HS-27A (cell line): Measurements from ENCODE around the gene PRAMEF11.
"Not testable (repeated sequence)": the region's sequence is repeated elsewhere in the genome, so short reads cannot be mapped to it uniquely, and the experiment has no call there.

Source experiments
- DNase-seq: peaks from one replicate; pipeline ENCODE4 v3.0.0-alpha.2; 2012; ENCODE audit warnings: low read depth, missing footprints

PRAMEF11 gene

DNA sequence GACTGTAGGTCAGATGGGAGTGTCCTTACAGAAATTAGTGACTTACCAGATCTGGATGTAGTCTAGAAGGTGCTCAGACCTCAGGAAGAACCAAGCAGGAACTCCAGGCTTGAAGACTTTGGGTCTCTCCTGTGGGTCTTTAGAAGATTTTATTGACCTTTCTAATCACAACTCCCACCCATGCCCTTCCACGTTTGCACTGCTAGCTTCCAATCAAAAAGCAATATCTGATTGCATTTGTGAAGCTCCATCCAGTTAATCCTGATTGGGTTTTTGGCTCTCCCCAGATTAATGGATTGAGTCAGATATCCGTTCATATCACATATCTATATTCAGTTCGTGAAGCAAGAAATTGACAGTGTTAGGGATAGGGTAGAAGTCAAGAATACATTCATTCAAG, at the start of gene PRAMEF11:
TSS of gene PRAMEF11 (minus strand) at position 101 of the 400 bp plus-strand sequence. CDS start 2,621 bp downstream, outside the sequence.
- not testable (repeated sequence) for DNase-seq

DNA sequence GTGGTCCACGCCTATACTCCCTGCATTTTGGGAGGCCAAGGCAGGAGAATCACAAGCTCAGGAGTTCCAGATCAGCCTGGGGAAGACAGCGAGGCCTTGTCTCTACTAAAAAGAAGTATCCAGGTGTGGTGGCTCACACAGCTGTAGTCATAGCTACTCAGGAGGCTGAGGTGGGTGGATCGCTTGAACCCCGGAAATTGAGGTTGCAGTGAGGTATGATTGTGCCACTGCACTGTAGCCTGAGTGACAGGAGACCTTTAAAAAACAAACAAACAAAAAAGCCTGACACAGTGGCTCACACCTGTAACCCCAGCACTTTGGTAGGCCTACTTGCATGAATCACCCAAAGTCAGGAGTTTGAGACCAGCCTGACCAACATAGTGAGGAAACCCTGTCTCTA, 47.2 kb upstream of the PRAMEF11 start:
- DNase-seq, result not testable (repeated sequence)

DNA sequence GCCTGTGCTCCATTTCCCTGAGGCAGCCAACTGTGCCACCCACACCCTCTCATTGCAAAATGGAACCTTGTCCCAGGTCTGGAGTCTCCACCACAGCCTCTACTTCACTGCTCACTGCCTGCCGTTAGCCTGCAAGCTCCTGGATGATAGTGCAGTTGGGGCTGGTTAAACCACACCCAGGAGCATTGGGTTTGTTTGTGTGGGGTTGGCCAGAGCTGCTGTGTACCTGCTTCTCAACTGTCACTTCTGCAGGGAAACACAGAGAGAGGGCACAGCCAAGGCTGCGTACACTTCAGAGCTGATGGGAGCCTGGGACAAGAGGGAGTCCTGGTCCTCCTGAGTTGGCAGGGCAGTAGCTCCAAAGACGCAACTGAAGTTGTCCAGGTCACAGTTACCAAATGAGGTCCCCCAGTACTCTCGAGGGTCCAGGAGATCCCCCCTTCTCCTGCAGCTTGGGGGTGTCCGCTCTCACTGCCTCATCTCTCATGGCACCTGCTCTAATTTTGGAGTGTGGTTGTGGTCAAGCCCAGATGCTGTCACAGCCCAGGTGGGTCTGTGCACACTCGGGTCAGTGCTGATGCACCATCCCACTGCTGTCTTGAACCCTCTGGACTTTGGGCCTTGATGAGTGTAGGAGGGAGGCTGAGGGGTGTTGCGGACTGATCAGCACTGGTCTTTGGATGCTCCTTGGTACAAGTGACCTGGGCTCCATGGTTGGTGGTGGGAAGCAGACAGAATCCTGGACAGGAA, 32.1 kb upstream of the PRAMEF11 start:
- DNase-seq, result not testable (repeated sequence)

DNA sequence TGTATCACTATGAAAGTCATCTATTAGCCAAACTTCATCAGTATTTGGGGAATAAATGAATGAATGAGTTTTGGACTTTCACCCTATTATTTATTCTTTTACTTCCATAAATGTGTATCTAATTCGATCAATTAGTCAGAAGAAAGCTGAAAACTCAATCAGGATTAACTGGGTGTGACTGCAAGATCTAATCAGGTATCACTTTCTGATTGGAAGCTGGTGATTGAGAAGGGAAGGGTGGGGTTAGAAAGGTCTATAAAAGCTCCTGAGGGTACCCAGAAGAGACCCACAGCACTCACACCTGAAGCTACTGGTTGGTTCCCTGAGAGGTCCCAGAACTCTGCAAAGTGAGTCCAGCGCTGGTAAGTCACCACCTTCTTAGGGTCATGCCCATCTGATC, 25.6 kb upstream of the PRAMEF11 start, which contains the start of gene PRAMEF2:
TSS of gene PRAMEF2 (plus strand) at position 301 of the 400 bp plus-strand sequence. CDS start 1,924 bp downstream, outside the sequence.
- not testable (repeated sequence) for DNase-seq

DNA sequence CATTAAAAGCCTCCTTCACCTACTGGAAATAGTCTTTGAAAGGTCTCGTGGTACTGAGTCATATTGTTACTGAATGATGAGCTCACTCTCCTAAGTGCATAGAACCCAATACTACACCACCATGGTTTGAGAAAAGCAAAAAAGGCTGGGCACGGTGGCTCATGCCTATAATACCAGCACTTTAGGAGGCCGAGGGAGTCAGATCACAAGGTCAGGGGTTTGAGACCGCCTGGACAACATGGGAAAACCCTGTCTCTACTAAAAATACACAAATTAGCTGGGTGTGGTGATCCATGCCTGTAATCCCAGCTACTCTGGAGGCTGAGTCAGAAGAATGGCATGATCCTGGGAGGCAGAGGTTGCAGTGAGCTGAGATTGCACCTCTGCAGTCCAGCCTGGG, 20.6 kb upstream of the PRAMEF11 start:
- peak; percentile 94 for DNase-seq

DNA sequence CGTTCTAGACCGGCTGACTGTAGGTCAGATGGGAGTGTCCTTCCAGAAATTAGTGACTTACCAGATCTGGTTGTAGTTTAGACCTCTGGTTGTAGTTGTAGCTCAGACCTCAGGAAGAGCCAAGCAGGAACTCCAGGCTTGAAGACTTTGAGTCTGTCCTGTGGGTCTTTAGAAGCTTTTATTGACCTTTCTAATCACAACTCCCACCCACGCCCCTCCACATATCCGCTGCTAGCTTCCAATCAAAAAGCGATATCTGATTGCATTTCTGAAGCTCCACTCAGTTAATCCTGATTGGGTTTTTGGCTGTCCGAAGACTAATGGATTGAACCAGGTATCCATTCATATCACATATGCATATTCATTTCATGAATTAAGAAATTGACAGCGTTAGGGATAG, 17.4 kb upstream of the PRAMEF11 start, which contains the start of gene HNRNPCL1:
TSS of gene HNRNPCL1 (minus strand) at position 101 of the 400 bp plus-strand sequence. CDS start 431 bp downstream, outside the sequence.
- not testable (repeated sequence) for DNase-seq

DNA sequence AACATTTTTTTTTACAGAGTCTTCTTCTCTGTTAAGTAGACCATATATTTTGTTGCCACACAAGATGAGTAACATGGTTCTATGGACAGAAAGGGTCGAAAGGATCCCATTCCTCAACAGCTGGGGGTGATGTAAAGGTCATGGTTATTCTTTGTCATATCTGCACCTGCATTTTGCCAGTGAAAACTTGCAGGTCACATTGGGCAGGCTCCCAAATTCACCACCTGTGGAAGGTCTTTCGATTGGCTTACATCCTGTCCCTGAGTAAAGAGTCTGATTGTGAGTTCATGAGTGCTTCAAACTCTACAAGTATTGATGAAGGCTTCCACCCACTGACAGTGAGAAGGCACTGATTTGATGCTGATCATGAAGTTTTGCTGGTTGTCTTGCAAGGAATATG, 2.0 kb upstream of the PRAMEF11 start:
- not testable (repeated sequence) for DNase-seq

DNA sequence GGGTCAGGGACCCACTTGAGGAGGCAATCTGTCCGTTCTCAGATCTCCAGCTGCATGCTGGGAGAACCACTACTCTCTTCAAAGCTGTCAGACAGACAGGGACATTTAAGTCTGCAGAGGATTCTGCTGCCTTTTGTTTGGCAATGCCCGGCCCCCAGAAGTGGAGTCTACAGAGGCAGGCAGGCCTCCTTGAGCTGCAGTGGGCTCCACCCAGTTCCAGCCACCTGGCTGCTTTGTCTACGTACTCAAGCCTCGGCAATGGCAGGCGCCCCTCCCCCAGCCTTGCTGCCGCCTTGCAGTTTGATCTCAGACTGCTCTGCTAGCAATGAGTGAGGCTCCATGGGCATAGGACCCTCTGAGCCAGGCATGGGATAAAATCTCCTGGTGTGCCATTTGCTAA, 12.1 kb downstream of the PRAMEF11 start:
- DNase-seq, result not testable (repeated sequence)

DNA sequence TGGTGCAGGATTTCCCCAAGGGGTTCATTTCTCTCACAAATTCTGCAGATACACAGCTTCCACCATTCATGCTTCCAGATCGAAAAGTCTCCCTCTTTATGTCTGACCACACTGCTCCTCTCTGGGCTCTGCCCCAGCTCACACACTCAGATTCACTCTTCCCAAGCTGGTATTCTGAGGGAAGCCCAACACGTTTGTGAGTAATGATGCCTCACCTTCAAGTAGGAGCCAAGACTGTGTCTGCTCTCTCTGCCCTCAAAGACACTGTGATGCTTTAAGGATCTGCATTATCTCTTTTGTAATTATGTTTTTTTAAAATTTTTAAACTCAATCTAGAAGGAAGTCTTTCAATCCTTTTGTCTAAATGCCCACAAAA, 19.8 kb downstream of the PRAMEF11 start:
- DNase-seq, result no peak

DNA sequence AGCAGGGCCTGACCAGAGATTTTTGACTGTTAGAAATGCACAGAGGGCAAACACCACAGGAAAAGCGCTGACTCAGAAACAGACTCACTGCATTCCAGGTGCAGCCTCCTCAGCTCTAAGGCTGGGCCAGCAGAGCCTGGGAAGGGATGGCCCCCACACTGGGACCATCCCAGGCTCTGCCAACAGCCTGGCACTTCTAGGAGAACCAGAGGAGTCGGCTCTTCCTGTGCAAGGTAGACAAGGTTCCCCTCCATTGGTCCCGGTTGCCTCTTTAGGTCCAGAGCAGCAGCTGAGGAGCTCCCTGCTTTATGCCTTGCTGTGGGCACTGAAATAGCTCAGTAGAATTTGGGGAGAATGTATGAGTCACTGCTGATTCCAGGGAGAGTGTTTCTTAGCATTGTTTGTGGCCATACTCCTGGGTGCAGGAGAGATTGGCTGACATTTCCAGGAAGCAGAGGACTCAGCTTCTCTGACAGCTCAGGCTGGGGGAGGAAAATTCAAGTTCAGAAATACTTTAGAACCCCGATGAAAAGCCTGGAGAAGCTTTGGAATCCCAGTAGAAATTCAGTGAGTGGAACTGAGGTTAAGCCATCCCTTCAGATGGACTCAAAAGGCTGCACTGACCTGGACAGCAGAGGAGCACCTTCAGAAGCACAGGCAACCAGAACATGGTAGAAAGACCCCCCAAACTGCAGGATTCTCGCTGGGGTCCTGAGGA, 20.4 kb downstream of the PRAMEF11 start:
- peak; percentile 81 for DNase-seq

DNA sequence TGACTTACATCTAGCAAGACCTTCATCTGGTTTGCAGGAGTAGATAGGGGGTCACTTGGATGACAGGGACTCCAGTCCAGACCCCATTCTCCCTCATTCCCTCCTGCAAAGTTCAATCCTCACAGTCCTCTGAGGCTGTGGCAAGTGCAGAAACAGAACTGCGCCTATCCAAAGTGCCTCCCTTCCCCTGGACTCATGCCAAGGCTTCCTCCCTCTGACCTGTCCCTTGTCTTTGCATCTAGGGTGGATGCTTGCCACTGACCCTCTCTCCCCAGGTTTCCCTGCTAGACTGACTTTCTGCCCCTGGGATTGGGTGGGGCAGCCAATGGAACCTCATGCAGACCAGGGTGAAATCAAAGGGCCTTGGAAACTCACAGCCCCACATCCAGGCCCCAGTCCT, 21.3 kb downstream of the PRAMEF11 start:
- DNase-seq, result no peak

DNA sequence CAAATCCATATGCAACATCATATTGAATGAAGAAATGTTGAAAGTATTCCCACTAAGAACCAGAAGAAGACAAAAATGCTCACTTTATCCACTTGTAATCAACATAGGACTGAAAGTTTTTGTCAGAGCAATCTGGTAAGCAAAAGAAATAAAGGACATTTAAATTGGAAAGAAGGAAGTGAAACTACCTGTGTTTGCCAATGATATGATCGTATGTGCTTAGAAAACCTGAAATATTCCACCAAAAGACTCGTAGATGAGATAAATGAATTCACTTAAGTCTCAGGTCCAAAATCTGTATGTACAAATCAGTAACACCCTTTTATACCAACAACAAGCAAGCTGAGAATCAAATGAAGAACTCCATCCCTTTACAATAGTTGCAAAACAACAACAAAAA, 31.5 kb downstream of the PRAMEF11 start:
- DNase-seq, result no peak

DNA sequence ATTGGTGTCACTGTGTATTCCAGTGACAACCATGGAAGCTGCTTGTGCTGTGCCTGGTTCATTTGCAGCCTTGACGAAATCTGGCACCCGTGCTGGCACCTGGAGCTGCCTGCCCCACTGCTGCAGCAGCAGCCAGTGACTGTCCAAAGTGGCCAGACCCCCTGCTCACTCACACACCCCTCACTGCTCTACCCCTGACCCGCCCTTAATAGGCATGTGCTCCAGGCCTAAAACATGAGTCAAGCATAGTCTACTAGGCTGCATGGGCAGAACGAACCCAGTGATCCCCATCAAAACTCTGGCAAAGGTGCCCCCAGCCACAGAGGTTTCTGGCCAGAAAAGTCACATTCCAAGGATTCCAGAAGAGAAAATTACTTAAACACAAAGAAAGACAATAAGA, 32.3 kb downstream of the PRAMEF11 start:
- DNase-seq, result no peak

DNA sequence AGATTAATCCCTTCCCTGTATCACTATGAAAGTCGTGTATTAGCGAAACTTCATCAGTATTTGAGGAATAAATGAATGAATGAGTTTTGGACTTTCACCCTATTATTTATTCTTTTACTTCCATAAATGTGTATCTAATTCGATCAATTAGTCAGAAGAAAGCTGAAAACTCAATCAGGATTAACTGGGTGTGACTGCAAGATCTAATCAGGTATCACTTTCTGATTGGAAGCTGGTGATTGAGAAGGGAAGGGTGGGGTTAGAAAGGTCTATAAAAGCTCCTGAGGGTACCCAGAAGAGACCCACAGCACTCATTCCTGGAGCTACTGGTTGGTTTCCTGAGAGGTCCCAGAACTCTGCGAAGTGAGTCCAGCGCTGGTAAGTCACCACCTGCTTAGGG, 40.1 kb downstream of the PRAMEF11 start, which contains the start of gene PRAMEF1:
TSS of gene PRAMEF1 (plus strand) at position 301 of the 400 bp plus-strand sequence. CDS start 1,831 bp downstream, outside the sequence.
- DNase-seq, result not testable (repeated sequence)

DNA sequence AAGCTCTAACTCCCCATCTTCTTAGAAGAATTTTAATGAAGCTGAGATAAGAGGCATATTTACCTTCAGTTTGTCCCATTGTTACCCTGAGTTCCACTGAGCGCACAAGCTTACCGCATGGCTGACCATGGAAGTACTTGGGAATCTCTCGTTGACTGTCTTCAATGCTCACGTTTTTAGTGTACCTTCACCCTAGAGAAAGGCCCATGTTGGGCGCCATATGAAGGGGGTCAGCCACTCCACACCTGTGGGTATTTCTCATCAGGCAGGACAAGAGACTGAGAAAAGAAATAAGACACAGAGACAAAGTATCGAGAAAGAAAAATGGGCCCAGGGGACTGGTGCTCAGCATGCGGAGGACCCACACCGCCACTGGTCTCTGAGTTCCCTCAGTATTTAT, 46.5 kb downstream of the PRAMEF11 start:
- not testable (repeated sequence) for DNase-seq

DNA sequence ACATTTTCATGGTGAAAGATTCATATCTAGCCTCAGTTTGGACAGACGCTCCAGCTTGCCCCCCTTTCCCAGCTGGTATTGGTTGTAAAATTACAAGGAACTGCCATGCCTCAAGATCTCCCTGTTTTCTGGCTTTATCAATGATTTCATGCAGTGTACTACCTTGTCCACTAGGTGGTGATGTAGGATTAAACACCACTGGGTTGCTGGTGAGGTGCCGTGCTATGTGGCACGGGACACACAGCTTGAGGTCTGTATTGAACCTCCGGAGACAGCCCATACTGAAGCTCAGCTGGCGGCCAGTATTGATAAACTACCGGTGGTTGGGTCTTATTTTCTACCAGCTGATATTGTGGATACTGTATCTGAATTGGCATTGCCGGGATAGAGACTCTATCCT, 47.4 kb downstream of the PRAMEF11 start:
- peak; percentile 20 for DNase-seq

DNA sequence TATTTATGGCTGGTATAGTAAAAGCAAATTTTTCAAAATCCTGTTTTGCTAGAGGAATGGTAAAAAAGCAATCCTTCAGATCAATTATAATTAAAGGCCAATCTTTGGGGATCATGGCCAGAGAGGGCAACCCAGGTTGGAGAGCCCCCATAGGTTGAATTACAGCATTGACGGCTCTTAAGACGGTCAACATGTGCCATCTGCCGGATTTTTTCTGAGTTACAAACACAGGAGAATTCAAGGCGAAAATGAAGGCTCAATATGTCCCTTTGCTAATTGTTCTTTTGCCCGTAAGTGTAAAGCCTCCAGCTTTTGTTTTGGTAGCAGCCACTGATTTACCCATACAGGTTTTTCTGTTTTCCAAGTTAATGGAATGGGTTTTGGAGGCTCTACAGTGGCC, 49.7 kb downstream of the PRAMEF11 start:
- not testable (repeated sequence) for DNase-seq

DNA sequence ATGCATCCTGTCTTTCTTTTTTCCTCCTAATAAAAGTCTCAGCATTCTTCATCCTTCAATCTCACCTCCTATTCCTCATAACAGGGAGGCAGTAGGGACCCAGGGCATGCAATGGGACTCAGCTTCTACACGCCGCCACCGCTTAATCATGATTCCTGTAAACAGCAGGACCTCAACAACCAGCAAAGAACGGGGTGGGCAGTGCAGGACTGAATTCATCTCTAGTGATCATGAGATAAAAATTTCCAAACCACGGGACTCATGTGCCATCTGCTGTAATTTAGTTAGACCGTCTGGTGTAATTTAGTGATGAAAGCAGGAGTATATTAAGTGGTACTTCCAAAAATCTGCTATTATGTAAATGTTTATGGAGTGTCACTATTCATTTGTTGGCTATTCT, 52.3 kb downstream of the PRAMEF11 start:
- no peak for DNase-seq

DNA sequence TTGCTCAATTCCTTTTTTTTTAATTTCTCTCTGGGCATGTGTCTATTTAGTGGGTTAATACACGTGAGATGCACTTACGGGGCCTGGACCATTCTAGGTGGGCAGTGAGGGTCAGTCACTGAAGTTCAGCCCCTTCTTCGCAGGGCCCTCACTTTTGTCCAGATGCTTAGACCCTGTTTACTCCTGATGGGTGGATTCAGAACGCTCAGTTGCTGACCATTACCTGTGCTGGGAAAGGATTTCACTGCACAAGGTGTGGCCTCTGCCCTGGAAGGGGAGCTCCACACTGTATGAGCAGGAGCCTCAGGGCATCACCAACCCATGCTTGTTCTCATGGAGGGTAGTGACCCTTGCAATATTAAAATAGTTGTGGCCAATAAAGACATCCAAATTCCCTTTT, 53.1 kb downstream of the PRAMEF11 start:
- no peak for DNase-seq

DNA sequence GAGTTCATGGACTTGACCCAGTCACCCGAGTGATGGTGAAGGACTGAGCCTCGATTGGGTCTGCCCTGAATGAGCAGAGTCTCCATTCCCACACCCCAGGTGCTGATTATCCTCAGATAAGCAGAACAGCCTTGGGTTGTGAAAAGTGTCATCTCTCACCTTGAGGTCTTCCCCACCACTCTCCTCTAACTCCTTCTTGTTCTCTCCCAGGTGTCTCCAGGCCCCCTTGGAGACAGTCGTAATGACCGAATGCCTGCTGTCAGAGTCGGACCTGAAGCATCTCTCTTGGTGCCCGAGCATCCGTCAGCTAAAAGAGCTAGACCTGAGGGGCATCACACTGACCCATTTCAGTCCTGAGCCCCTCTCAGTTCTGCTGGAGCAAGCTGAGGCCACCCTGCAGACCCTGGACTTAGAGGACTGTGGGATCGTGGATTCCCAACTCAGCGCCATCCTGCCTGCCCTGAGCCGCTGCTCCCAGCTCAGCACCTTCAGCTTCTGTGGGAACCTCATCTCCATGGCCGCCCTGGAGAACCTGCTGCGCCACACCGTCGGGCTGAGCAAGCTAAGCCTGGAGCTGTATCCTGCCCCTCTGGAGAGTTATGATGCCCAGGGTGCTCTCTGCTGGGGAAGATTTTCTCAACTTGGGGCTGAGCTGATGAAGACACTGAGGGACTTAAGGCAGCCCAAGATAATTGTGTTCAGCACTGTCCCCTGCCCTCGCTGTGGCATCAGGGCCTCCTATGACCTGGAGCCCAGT, 54.2 kb downstream of the PRAMEF11 start:
- DNase-seq, result no peak

DNA sequence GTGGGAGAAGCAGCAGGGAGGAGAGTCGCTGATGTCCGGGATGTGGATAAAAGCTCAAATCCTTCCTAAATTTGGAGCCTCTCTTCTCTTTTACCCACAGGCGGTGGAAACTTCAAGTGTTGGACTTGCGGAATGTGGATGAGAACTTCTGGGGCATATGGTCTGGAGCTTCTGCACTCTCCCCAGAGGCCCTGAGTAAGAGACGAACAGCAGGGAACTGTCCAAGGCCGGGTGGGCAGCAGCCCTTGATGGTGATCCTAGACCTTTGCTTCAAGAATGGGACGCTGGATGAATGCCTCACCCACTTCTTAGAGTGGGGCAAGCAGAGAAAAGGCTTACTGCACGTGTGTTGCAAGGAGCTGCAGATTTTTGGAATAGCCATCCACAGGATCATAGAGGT, 55.8 kb downstream of the PRAMEF11 start:
- DNase-seq, result no peak

DNA sequence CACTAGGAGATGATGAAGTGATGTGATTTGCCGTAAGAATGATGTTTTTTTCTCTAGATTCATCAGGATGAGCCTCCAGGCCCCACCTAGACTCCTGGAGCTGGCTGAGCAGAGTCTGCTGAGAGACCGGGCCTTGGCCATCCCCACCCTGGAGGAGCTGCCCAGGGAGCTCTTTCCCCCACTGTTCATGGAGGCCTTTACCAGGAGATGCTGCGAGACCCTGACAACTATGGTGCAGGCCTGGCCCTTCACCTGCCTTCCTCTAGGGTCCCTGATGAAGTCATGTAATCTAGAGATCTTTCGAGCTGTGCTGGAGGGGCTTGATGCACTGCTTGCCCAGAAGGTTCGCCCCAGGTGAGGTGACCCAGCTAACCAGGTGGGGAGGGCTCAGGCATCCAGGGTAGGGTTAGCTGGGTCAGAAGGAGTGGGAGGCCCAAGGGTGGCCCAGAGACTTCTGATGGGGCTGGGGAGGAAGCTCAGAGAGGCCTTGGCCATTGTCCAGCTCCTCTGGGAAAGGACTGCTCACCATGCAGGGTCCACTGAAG, 56.3 kb downstream of the PRAMEF11 start:
- no peak for DNase-seq
